Endothelial cell (in vitro differentiated cells): Measurements from ENCODE around the gene PRDM12. TPM values are rescaled to one million over a fixed set of nuclear protein-coding genes. Genes with fewer than 3 reads are reported as not detected.
A peak's percentile ranks its signal among the peaks of the same experiment; 100 is the strongest.

ENCODE experiments used
- DNase-seq: peaks from one replicate; pipeline ENCODE4 v3.0.0; 2021; ENCODE audit warnings: low spot score
- H3K27ac Mint-ChIP-seq: one replicate; pipeline ENCODE4 v1.8.0; 2021; ENCODE audit warnings: mixed read lengths, inconsistent platforms; ENCODE audit not compliant: unreplicated experiment
- H3K27me3 Mint-ChIP-seq: one replicate; pipeline ENCODE4 v1.8.0; 2021; ENCODE audit warnings: mild to moderate bottlenecking, moderate library complexity, mixed read lengths, inconsistent platforms; ENCODE audit not compliant: unreplicated experiment
- H3K36me3 Mint-ChIP-seq: one replicate; pipeline ENCODE4 v1.8.0; 2021; ENCODE audit warnings: mild to moderate bottlenecking, low read depth, mixed read lengths, inconsistent platforms; ENCODE audit not compliant: unreplicated experiment
- H3K4me1 Mint-ChIP-seq: one replicate; pipeline ENCODE4 v1.8.0; 2021; ENCODE audit warnings: mild to moderate bottlenecking, mixed read lengths, inconsistent platforms; ENCODE audit not compliant: unreplicated experiment
- H3K4me3 Mint-ChIP-seq: one replicate; pipeline ENCODE4 v1.8.0; 2021; ENCODE audit warnings: mild to moderate bottlenecking, mixed read lengths, inconsistent platforms; ENCODE audit not compliant: unreplicated experiment
- H3K9me3 Mint-ChIP-seq: one replicate; pipeline ENCODE4 v1.8.0; 2021; ENCODE audit warnings: mixed read lengths, inconsistent platforms; ENCODE audit not compliant: unreplicated experiment
- total RNA-seq: library from RNA; stranded (reverse); fragmentation: NEBNext Ultra II Directional; extraction: Animal tissue kit (Norgen Biotek cat#: 25700); gene quantifications from one replicate; pipeline ENCODE4 v1.2.1, GENCODE V29; 2021; ENCODE audit not compliant: unreplicated experiment
- TF ChIP-seq, protein P1 (sequence below): fragments of 200-600 bp; sonication (generic); IDR thresholded peaks from one replicate; pipeline ENCODE4 v1.5.0; 2021; ENCODE audit warnings: antibody characterized with exemption; ENCODE audit not compliant: unreplicated experiment

The PRDM12 gene
- total RNA-seq, 1 donor from 2014 or later, result not detected

DNA sequence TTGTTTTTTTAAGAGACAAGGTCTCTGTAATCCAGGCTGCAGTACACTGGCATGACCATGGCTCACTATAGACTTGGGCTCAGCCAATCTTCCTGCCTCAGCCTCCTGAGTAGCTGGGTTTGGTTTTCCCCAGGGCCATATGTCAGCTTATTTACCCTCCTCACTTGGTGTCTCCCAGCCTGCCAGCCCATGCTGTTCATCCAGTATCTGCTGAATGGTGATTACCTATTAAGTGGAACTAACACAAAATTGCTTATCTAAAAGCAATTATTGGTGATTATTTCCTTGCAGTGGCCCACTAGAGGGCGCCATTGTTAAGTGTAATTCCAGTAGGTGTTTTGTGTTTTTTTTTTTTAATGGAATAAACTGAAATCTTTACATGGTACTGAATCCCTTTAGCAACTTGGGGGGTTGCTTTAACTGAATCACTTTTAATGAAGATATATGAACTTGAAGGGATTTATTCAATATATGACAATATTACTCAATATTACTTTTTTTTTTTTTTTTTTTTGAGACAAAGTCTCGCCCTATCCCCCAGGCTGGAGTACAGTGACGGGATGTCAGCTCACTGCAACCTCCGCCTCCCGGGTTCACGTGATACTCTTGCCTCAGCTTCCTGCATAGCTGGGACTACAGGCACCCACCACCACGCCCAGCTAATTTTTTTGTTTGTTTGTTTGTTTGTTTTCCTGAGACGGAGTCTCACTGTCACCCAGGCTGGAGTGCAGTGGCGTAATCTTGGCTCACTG is 43.0 kb downstream of the PRDM12 start:
- Mint-ChIP-seq H3K27me3 (peaks cover 1% of the 10 kb centered on the region), H3K36me3 (peaks cover 18% of the 10 kb centered on the region), H3K4me1 (peaks cover 9% of the 10 kb centered on the region), H3K4me3 (no peak overlapping the region), H3K27ac (no peak overlapping the region), H3K9me3 (no peaks in the 10 kb centered on the region)
- DNase-seq, result peak; percentile 67
- TF ChIP-seq, protein P1, sequence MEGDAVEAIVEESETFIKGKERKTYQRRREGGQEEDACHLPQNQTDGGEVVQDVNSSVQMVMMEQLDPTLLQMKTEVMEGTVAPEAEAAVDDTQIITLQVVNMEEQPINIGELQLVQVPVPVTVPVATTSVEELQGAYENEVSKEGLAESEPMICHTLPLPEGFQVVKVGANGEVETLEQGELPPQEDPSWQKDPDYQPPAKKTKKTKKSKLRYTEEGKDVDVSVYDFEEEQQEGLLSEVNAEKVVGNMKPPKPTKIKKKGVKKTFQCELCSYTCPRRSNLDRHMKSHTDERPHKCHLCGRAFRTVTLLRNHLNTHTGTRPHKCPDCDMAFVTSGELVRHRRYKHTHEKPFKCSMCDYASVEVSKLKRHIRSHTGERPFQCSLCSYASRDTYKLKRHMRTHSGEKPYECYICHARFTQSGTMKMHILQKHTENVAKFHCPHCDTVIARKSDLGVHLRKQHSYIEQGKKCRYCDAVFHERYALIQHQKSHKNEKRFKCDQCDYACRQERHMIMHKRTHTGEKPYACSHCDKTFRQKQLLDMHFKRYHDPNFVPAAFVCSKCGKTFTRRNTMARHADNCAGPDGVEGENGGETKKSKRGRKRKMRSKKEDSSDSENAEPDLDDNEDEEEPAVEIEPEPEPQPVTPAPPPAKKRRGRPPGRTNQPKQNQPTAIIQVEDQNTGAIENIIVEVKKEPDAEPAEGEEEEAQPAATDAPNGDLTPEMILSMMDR, result peak; percentile 98

DNA sequence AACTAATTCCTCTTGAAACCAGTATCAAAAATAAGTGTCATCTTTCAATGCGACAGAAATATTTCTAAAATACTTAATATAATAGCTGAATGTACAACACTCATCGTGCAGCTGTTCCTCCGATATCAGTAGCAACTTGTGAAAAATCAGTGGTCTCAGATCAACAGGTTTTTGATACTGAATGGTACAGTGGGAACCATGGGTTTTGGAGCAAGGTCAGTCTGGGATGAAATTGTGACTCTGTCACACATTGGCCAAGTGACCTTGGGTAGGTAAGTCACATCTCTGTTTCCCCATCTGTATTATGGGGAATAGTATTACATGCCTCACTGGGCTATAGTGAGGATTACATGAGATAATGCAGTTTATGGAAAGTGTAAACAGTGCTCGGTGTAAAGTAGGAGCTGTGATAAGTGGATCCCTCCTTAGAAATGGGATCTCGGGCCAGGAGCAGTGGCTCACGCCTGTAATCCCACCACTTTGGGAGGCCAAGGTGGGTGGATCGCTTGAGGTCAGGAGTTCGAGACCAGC is 46.5 kb downstream of the PRDM12 start:
- Mint-ChIP-seq H3K36me3 (no peaks in the 10 kb centered on the region), H3K4me3 (no peak overlapping the region), H3K27ac (no peak overlapping the region), H3K27me3 (peaks cover 3% of the 10 kb centered on the region), H3K9me3 (no peaks in the 10 kb centered on the region), H3K4me1 (peaks cover 27% of the 10 kb centered on the region)
- TF ChIP-seq, protein P1, result no peak
- no peak for DNase-seq

DNA sequence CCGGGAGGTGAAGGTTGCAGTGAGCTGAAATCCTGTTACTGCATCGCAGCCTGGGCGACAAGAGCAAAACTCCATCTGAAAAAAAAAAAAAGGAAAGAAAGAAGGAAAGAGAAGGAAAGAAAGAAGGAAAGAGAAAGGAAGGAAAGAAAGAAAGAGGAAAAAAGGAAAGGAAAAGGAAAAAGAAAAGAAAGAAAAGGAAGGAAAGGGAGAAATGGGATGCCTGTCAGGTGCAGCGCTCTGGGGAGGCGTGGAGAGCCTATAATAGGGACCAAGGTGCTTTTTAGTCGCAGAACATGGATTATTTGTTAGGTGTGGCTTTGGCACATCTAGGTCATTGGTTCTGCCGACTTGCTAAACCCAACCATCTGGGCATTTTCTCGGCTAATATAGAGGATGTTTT is 47.1 kb downstream of the PRDM12 start:
- H3K4me1 Mint-ChIP-seq, result peaks cover 30% of the 10 kb centered on the region
- no peaks in the 10 kb centered on the region for H3K9me3 Mint-ChIP-seq
- H3K36me3 Mint-ChIP-seq, result no peaks in the 10 kb centered on the region
- peak overlapping the region; percentile 37 for H3K4me3 Mint-ChIP-seq
- no peak for DNase-seq
- H3K27me3 Mint-ChIP-seq, result peaks cover 3% of the 10 kb centered on the region
- H3K27ac Mint-ChIP-seq, result peak overlapping the region; percentile 23
- TF ChIP-seq, protein P1, result no peak

DNA sequence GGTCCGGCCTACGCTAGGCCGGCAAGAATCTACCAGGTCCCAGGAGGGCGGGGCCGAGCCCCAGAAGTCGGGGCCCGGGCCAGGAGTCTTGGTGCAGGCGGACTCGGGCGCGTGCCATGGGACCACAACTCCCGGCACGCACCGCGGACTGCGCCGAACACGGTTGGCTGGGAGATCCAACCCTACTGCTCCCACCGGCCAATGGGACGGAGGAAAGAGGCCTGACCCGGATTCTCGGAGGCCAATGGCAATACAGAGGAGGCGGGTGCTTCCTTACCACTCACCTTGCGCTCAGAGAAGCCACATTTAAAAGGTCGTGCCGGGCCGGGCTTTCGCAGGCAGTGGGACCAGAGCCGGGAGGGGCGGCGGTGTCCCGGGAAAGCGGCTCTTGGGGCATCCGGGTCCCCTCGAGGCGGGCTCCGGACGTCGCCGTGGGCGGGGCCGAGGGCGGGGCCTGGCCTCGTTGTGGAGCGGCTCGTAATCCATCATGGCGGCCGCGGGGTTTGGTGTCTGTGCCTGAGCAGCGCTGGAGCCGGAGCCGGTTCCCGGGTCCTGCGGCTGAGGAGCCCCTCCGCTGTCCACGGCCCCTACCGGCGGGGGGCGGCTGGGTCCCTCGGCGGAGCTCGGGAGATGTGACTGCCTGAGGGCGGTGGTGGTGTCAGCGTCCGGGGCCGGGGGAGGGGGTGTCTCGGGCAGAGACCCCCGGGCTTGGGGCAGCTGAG is 48.3 kb downstream of the PRDM12 start:
- Mint-ChIP-seq H3K27ac (peak overlapping the region; percentile 96), H3K36me3 (no peaks in the 10 kb centered on the region), H3K4me1 (peaks cover 30% of the 10 kb centered on the region), H3K9me3 (no peaks in the 10 kb centered on the region), H3K27me3 (peaks cover 3% of the 10 kb centered on the region), H3K4me3 (peak overlapping the region; percentile 96)
- TF ChIP-seq, protein P1, result no peak
- DNase-seq, result peak; percentile 94
